Measurements from ENCODE around the gene DDA1. TPM values are rescaled to one million over a fixed set of nuclear protein-coding genes. Genes with fewer than 3 reads are reported as not detected.

DDA1 gene
- total RNA-seq, 1 donor = 11.6 TPM

DNA sequence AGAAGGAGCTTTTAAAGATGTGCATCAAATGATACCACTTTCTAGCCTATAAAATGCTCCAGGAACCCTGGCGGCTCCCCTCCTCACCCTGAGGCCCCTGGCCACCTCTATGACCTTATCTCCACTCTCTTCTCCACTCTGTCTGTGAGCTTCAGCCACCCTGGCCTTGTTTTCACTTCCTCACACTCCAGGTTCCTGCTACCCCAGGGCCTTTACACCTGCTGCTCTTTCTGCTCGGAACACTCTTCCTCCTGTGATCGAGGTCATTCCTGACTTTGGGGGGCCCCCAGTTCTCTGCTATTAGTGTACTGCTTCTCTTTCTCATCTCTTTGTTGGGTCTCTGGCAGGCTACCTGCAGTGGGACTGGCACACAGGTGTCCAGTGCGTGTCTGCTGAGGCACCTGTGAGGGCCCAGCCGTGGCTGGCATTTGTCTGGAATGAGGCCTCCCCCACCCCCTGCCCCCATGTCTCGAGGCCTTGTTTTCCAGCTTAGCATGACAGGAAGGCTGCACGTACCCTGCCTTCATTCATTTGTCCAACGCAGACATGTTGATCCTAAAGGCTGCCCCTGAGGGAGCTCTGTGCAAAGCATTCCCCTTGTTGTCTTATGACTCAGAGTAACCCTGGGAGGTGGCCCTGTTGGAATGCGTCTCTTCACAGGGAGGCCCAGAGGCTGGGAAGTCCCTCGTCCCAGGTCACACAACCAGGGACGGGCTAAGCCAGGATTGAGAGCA lies 2.3 kb downstream of the DDA1 start:
- H3K36me3 ChIP-seq (ENCODE audit: insufficient read depth, low read length) = peaks cover 32% of the 10 kb centered on the region

DNA sequence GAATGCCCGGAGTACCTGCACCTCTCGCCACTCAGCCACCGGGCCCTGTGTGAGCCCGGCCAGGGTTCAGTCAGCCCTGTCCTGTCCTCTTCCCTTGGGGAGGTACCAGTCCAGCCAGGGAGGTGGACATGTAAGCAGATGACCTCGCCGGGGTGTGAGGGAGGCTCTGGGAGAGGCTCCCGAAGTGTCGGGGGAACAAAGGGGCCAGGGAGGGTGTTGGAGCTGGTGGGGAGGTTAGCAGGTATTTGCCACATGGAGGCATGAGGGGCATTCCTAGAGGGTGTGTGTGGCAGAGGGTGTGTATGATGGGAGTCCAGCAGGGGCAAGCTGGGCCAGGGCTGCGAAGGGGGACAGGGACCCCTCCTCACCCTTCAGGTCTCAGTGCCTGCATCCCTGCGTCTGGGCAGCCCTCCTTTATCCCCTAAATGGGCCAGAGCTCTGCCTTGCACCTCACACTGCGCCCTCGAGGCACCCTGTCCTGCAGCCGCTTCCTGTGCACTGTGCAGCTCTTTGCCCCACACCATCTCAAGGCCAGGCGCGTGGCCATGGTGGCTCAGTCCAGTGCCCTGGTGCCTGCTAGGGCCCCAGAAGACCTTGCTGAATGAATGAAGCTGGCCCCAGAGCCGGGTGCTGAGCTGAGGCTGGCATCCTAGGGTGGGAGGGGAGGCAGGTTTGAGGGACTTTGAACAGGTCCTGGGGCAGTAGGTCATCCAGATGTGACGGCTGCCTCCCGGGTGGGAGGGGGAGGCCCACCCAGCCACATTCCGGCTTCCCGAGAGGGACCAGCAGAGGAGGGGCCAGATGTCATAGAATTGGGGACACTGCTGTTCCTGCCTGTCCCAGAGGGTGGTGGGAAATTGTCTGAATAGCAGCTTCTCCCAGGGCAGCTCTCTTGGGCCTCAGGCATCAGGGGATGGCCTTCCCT lies 3.1 kb downstream of the DDA1 start:
- H3K4me3 ChIP-seq (ENCODE audit: insufficient read depth, low read length) = peak overlapping the region; percentile 23
- TF ChIP-seq, protein P1, sequence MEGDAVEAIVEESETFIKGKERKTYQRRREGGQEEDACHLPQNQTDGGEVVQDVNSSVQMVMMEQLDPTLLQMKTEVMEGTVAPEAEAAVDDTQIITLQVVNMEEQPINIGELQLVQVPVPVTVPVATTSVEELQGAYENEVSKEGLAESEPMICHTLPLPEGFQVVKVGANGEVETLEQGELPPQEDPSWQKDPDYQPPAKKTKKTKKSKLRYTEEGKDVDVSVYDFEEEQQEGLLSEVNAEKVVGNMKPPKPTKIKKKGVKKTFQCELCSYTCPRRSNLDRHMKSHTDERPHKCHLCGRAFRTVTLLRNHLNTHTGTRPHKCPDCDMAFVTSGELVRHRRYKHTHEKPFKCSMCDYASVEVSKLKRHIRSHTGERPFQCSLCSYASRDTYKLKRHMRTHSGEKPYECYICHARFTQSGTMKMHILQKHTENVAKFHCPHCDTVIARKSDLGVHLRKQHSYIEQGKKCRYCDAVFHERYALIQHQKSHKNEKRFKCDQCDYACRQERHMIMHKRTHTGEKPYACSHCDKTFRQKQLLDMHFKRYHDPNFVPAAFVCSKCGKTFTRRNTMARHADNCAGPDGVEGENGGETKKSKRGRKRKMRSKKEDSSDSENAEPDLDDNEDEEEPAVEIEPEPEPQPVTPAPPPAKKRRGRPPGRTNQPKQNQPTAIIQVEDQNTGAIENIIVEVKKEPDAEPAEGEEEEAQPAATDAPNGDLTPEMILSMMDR (IDR thresholded peaks at IDR 0.05; ENCODE audit: extremely low read depth, low read depth, low read length) = no peak
- peaks cover 59% of the 10 kb centered on the region for H3K79me2 ChIP-seq (ENCODE audit: insufficient read depth, low read length)
- H3K27ac ChIP-seq (ENCODE audit: low read depth, low read length) = peak overlapping the region; percentile 82
- H3K9me3 ChIP-seq (ENCODE audit: low read depth, low read length) = no peaks in the 10 kb centered on the region
- peak overlapping the region; percentile 63 for H3K4me2 ChIP-seq (ENCODE audit: insufficient read depth, low read length)
- no peaks in the 10 kb centered on the region for H3K27me3 ChIP-seq (ENCODE audit: insufficient read depth, low read length)
- peak; percentile 58 for DNase-seq (ENCODE audit: insufficient read length, low spot score, missing footprints)
- peaks cover 36% of the 10 kb centered on the region for H4K20me1 ChIP-seq (ENCODE audit: insufficient read depth, low read length)
- H3K4me1 ChIP-seq (ENCODE audit: insufficient read depth, low read length) = peaks cover 25% of the 10 kb centered on the region
- H2AFZ ChIP-seq (ENCODE audit: low read length) = no peak overlapping the region
- H3K36me3 ChIP-seq (ENCODE audit: insufficient read depth, low read length) = peaks cover 32% of the 10 kb centered on the region

More for the DNA sequence above, 2.3 kb downstream of the DDA1 start:
- Histone ChIP-seq H3K4me1 (ENCODE audit: insufficient read depth, low read length) (peaks cover 25% of the 10 kb centered on the region), H3K27ac (ENCODE audit: low read depth, low read length) (peak overlapping the region; percentile 82), H4K20me1 (ENCODE audit: insufficient read depth, low read length) (peaks cover 36% of the 10 kb centered on the region), H3K4me2 (ENCODE audit: insufficient read depth, low read length) (peak overlapping the region; percentile 63), H3K27me3 (ENCODE audit: insufficient read depth, low read length) (no peaks in the 10 kb centered on the region), H3K4me3 (ENCODE audit: insufficient read depth, low read length) (peak overlapping the region; percentile 23), H3K79me2 (ENCODE audit: insufficient read depth, low read length) (peaks cover 63% of the 10 kb centered on the region), H2AFZ (ENCODE audit: low read length) (no peak overlapping the region), H3K9me3 (ENCODE audit: low read depth, low read length) (no peaks in the 10 kb centered on the region)
- peak; percentile 96 for DNase-seq (ENCODE audit: insufficient read length, low spot score, missing footprints)
- TF ChIP-seq, protein P1 (IDR thresholded peaks at IDR 0.05; ENCODE audit: extremely low read depth, low read depth, low read length) = no peak

DNA sequence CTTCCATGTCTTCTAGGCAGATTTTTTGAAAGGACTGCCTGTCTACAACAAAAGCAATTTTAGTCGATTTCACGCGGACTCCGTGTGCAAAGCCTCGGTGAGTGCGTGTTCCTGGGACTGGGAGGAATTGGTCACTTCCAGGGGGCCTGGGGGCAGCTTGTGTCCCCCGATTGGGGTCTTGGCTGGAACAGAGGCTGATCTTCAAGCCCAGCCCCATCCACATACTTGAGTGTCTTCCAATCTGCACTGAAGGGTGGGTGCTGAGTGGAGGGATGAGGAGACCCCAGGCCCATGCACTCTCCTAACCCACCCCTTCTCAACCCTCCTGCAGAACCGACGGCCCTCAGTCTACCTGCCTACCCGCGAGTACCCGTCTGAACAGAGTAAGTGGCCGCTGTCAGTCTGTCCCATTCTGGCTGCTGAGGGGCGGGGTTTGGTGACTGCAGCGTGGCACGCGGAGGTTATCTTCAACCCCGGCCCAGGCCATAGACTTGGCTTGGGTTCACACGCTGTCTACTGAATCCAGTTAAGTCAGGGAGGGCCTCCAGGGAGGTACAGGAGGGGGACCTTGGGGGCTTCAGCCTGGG lies 4.7 kb downstream of the DDA1 start:
- peaks cover 55% of the 10 kb centered on the region for H3K79me2 ChIP-seq (ENCODE audit: insufficient read depth, low read length)
- H3K36me3 ChIP-seq (ENCODE audit: insufficient read depth, low read length) = peaks cover 32% of the 10 kb centered on the region
- peaks cover 25% of the 10 kb centered on the region for H3K4me1 ChIP-seq (ENCODE audit: insufficient read depth, low read length)
- no peak overlapping the region for H3K4me3 ChIP-seq (ENCODE audit: insufficient read depth, low read length)
- peak; percentile 42 for DNase-seq (ENCODE audit: insufficient read length, low spot score, missing footprints)
- no peaks in the 10 kb centered on the region for H3K9me3 ChIP-seq (ENCODE audit: low read depth, low read length)
- TF ChIP-seq, protein P1 (IDR thresholded peaks at IDR 0.05; ENCODE audit: extremely low read depth, low read depth, low read length) = no peak
- H4K20me1 ChIP-seq (ENCODE audit: insufficient read depth, low read length) = peaks cover 36% of the 10 kb centered on the region
- no peak overlapping the region for H3K4me2 ChIP-seq (ENCODE audit: insufficient read depth, low read length)
- H3K27ac ChIP-seq (ENCODE audit: low read depth, low read length) = no peak overlapping the region
- H2AFZ ChIP-seq (ENCODE audit: low read length) = no peak overlapping the region
- no peaks in the 10 kb centered on the region for H3K27me3 ChIP-seq (ENCODE audit: insufficient read depth, low read length)
